ENCODE results near the gene TLR5.

The TLR5 gene

DNA sequence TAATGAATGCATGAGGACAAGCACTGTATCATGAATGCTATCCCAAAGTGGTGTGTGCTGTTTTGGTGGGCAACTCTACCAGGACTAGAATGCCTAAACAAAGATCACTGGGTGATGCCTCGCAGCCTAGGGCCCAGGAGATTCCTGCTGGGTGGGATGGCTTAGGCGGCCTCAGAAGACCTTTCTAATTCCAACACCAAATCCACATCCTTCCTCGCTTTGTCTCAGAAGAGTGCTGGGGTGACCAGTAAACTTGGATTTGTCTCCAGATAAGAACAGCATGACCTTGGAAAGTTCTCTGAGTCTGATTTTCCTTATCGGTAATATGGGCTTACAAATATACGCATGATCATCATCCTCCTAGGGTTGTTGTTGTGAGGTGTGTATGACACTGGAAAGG lies 76.6 kb downstream of the TLR5 start:
- 0 out of 2 replicates have a peak, but pooled peaks cover 3% of the 10 kb centered on the region for H3K27me3 ChIP-seq (ENCODE audit: low read length)
- TF ChIP-seq, protein P1, sequence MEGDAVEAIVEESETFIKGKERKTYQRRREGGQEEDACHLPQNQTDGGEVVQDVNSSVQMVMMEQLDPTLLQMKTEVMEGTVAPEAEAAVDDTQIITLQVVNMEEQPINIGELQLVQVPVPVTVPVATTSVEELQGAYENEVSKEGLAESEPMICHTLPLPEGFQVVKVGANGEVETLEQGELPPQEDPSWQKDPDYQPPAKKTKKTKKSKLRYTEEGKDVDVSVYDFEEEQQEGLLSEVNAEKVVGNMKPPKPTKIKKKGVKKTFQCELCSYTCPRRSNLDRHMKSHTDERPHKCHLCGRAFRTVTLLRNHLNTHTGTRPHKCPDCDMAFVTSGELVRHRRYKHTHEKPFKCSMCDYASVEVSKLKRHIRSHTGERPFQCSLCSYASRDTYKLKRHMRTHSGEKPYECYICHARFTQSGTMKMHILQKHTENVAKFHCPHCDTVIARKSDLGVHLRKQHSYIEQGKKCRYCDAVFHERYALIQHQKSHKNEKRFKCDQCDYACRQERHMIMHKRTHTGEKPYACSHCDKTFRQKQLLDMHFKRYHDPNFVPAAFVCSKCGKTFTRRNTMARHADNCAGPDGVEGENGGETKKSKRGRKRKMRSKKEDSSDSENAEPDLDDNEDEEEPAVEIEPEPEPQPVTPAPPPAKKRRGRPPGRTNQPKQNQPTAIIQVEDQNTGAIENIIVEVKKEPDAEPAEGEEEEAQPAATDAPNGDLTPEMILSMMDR (IDR thresholded peaks at IDR 0.05; ENCODE audit: insufficient read depth, low read length, poor library complexity, severe bottlenecking): no peak
- TF ChIP-seq EZH2phosphoT487 (conservative IDR thresholded peaks at IDR 0.05; ENCODE audit: low read length): no peak
- H4K20me1 ChIP-seq (ENCODE audit: low read depth, low read length): no peaks in the 10 kb centered on the region
- H3K27ac ChIP-seq (ENCODE audit: low read depth, low read length): no peak overlapping the region
- no peak overlapping the region for H2AFZ ChIP-seq (ENCODE audit: low read depth, low read length, severe bottlenecking)
- no peak overlapping the region for H3K4me2 ChIP-seq (ENCODE audit: low read depth, low read length, poor library complexity, severe bottlenecking)
- no peaks in the 10 kb centered on the region for H3K79me2 ChIP-seq (ENCODE audit: insufficient read depth, low read length)
- no peak overlapping the region for H3K4me3 ChIP-seq (ENCODE audit: insufficient read depth, low read length, poor library complexity, severe bottlenecking)
- H3K9ac ChIP-seq (ENCODE audit: low read length): no peak overlapping the region
- H3K9me2 ChIP-seq (replicated peaks; ENCODE audit: insufficient read depth, low read length): no peaks in the 10 kb centered on the region
- no peaks in the 10 kb centered on the region for H3F3A ChIP-seq (ENCODE audit: insufficient read depth)
- no peaks in the 10 kb centered on the region for H3K9me3 ChIP-seq (ENCODE audit: insufficient read depth, low read length)
- H3K36me3 ChIP-seq (ENCODE audit: low read length): no peaks in the 10 kb centered on the region

DNA sequence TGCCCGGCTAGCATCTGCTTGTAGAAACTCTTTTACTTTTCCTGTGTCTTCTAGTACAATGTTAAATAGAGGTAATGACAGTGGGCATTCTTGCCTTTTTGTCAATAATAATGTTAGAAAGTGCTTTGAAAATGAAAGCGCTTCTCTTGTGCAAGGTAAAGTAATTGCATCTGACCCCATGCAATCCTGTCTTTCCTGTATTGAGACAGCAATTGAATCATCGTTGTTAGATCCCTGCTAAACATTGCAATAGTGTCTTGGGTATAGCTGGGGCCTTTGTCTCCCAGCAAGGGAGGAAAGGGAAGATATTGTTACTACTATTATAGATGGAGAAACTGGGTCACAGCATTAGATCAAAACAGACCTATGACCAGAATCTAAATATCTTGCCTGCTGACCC lies 80.9 kb downstream of the TLR5 start:
- TF ChIP-seq, protein P1 (IDR thresholded peaks at IDR 0.05; ENCODE audit: insufficient read depth, low read length, poor library complexity, severe bottlenecking): no peak
- TF ChIP-seq EZH2phosphoT487 (conservative IDR thresholded peaks at IDR 0.05; ENCODE audit: low read length): no peak

DNA sequence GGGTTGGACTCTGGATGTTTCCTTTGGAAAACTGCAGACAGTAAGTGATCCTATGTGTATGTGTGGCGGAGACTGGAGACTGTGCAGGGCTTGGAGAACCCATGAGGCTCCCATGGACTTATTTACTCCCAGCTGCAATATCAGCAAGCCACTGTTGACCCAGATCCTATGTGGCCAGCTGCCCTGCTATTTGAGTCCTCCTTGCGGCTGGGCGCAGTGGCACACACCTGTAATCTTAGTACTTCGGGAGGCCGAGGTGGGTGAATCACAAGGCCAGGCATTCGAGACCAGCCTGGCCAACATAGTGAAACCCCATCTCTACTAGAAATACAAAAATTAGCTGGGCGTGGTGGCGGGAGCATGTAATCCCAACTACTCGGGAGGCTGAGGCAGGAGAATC lies 83.5 kb downstream of the TLR5 start:
- H3K27me3 ChIP-seq (ENCODE audit: low read length): no peaks in the 10 kb centered on the region
- no peak for TF ChIP-seq EZH2phosphoT487 (conservative IDR thresholded peaks at IDR 0.05; ENCODE audit: low read length)
- TF ChIP-seq, protein P1 (IDR thresholded peaks at IDR 0.05; ENCODE audit: insufficient read depth, low read length, poor library complexity, severe bottlenecking): no peak

More for the DNA sequence above, 80.9 kb downstream of the TLR5 start:
- Histone ChIP-seq H2AFZ (ENCODE audit: low read depth, low read length, severe bottlenecking) (no peak overlapping the region), H3K4me2 (ENCODE audit: low read depth, low read length, poor library complexity, severe bottlenecking) (no peak overlapping the region), H3K9ac (ENCODE audit: low read length) (no peak overlapping the region), H3K79me2 (ENCODE audit: insufficient read depth, low read length) (no peaks in the 10 kb centered on the region), H3K27me3 (ENCODE audit: low read length) (no peaks in the 10 kb centered on the region), H3F3A (ENCODE audit: insufficient read depth) (no peaks in the 10 kb centered on the region), H3K27ac (ENCODE audit: low read depth, low read length) (no peak overlapping the region), H3K4me3 (ENCODE audit: insufficient read depth, low read length, poor library complexity, severe bottlenecking) (no peak overlapping the region), H3K9me3 (ENCODE audit: insufficient read depth, low read length) (no peaks in the 10 kb centered on the region), H4K20me1 (ENCODE audit: low read depth, low read length) (no peaks in the 10 kb centered on the region), H3K9me2 (replicated peaks; ENCODE audit: insufficient read depth, low read length) (no peaks in the 10 kb centered on the region), H3K36me3 (ENCODE audit: low read length) (no peaks in the 10 kb centered on the region)

More for the DNA sequence above, 83.5 kb downstream of the TLR5 start:
- Histone ChIP-seq H3K79me2 (ENCODE audit: insufficient read depth, low read length) (no peaks in the 10 kb centered on the region), H3K9me2 (replicated peaks; ENCODE audit: insufficient read depth, low read length) (no peaks in the 10 kb centered on the region), H4K20me1 (ENCODE audit: low read depth, low read length) (no peaks in the 10 kb centered on the region), H3K36me3 (ENCODE audit: low read length) (no peaks in the 10 kb centered on the region), H3K27ac (ENCODE audit: low read depth, low read length) (no peak overlapping the region), H3K4me3 (ENCODE audit: insufficient read depth, low read length, poor library complexity, severe bottlenecking) (no peak overlapping the region), H3K9ac (ENCODE audit: low read length) (no peak overlapping the region), H3K9me3 (ENCODE audit: insufficient read depth, low read length) (no peaks in the 10 kb centered on the region), H2AFZ (ENCODE audit: low read depth, low read length, severe bottlenecking) (no peak overlapping the region), H3K4me2 (ENCODE audit: low read depth, low read length, poor library complexity, severe bottlenecking) (no peak overlapping the region), H3F3A (ENCODE audit: insufficient read depth) (no peaks in the 10 kb centered on the region)

Measured in SU-DHL-6 (cell line).